ENCODE results near the gene LRMDA. TPM values are rescaled to one million over a fixed set of nuclear protein-coding genes. Genes with fewer than 3 reads are reported as not detected.
A peak's percentile ranks its signal among the peaks of the same experiment; 100 is the strongest.

The LRMDA gene
- total RNA-seq, 1 donor from 2014 or later, result 17.1 TPM

GRCh38 chr10:75952093-75952492 is 520.7 kb downstream of the LRMDA start:
- DNase-seq (ENCODE audit: low spot score), result no peak

- DNase-seq (ENCODE audit: low spot score), result no peak
Observed at GRCh38 chr10:75954486-75954885, 523.1 kb downstream of the LRMDA start.

GRCh38 chr10:75955973-75956502 is 524.6 kb downstream of the LRMDA start:
- no peak for DNase-seq (ENCODE audit: low spot score)

GRCh38 chr10:75956624-75957023 is 525.2 kb downstream of the LRMDA start:
- no peak for DNase-seq (ENCODE audit: low spot score)

- DNase-seq (ENCODE audit: low spot score), result no peak
Observed at GRCh38 chr10:75957314-75958120, 526.1 kb downstream of the LRMDA start.

- no peak for DNase-seq (ENCODE audit: low spot score)
Observed at GRCh38 chr10:75959209-75959608, 527.8 kb downstream of the LRMDA start.

- no peak for DNase-seq (ENCODE audit: low spot score)
Observed at GRCh38 chr10:75959912-75960311, 528.5 kb downstream of the LRMDA start.

- no peak for DNase-seq (ENCODE audit: low spot score)
Observed at GRCh38 chr10:75962395-75963061, 531.1 kb downstream of the LRMDA start.

GRCh38 chr10:75967491-75967890 is 536.1 kb downstream of the LRMDA start:
- no peak for DNase-seq (ENCODE audit: low spot score)

GRCh38 chr10:75969031-75969430 is 537.6 kb downstream of the LRMDA start:
- DNase-seq (ENCODE audit: low spot score), result no peak

- DNase-seq (ENCODE audit: low spot score), result peak; percentile 34
Observed at GRCh38 chr10:75971402-75972211, 540.2 kb downstream of the LRMDA start.

GRCh38 chr10:75972491-75973276 is 541.3 kb downstream of the LRMDA start:
- DNase-seq (ENCODE audit: low spot score), result no peak

GRCh38 chr10:75974080-75974479 is 542.7 kb downstream of the LRMDA start:
- DNase-seq (ENCODE audit: low spot score), result no peak

GRCh38 chr10:75976681-75977080 is 545.3 kb downstream of the LRMDA start:
- DNase-seq (ENCODE audit: low spot score), result no peak

- DNase-seq (ENCODE audit: low spot score), result no peak
Observed at GRCh38 chr10:75977139-75977538, 545.7 kb downstream of the LRMDA start.

- no peak for DNase-seq (ENCODE audit: low spot score)
Observed at GRCh38 chr10:75978213-75978612, 546.8 kb downstream of the LRMDA start.

- no peak for DNase-seq (ENCODE audit: low spot score)
Observed at GRCh38 chr10:75980419-75981002, 549.1 kb downstream of the LRMDA start.

- no peak for DNase-seq (ENCODE audit: low spot score)
Observed at GRCh38 chr10:75982611-75983369, 551.4 kb downstream of the LRMDA start.

- DNase-seq (ENCODE audit: low spot score), result no peak
Observed at GRCh38 chr10:75984067-75984466, 552.6 kb downstream of the LRMDA start.

- no peak for DNase-seq (ENCODE audit: low spot score)
Observed at GRCh38 chr10:75987616-75988015, 556.2 kb downstream of the LRMDA start.

Data from mucosa of gallbladder (tissue), 1 donor.